SH-SY5Y (cell line): ENCODE data around the gene PROC.

Experiments
- GATA2 ChIP-seq: IDR thresholded peaks from 2 replicates; pipeline ENCODE4 v1.6.1; 2011; ENCODE audit warnings: mild to moderate bottlenecking, low read depth, low read length
- GATA3 ChIP-seq: IDR thresholded peaks from 2 replicates; pipeline ENCODE4 v1.6.1; 2011; ENCODE audit warnings: low read depth, mild to moderate bottlenecking, low read length, moderate library complexity

DNA sequence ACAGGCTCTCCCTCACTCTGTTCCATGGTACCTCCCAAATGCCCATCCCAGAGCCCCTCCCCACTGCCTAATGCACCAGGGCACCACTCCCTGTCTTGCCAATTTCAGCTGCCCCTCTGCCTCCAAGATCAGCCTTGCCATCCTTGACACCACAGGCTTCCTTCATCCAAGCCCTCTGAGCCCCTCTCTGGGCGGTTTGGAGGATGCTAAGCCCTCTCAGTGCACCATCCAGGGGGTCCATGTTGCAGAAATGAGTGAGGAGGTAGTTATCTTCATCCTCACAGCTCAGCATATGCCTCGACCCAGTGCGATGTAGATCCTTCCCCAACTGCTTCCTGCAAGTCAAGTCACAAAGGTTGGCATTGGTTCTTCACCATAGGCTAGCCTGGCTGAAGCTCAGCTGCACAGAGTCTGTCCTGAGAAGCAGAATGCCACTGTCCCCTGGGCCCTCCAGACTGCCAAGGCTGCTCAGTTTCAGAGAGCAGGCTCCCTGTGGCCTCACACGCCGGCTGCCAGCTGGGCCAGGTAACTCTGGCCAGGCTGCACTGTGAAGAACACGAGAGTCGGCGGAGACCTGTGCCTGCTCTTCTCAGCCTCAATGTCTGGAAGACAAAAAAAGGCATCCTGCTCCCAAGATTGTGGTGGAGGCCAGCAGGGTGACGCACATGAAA, 20.5 kb upstream of the PROC start:
- TF ChIP-seq GATA3 (no peak), GATA2 (no peak)
